ENCODE data around the gene GXYLT2.

DNA sequence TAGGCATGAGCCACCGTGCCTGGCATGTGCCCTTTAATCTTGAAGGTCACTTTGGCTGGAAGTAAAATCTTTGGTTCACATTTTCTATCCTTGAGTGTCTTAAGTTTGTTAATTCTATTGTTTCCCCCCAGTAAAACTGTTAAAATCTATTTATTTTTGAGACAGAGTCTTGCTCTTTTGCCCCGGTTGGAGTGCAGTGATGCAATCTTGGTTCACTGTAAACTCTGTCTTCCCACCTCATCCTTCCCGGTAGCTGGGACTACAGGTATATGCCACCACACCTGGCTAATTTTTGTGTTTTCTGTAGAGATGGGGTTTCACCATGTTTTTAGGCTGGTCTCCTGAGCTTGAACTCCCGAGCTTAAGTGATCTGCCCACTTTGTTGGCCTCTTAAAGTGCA lies 116.5 kb downstream of the GXYLT2 start:
- TF ChIP-seq, protein P1, sequence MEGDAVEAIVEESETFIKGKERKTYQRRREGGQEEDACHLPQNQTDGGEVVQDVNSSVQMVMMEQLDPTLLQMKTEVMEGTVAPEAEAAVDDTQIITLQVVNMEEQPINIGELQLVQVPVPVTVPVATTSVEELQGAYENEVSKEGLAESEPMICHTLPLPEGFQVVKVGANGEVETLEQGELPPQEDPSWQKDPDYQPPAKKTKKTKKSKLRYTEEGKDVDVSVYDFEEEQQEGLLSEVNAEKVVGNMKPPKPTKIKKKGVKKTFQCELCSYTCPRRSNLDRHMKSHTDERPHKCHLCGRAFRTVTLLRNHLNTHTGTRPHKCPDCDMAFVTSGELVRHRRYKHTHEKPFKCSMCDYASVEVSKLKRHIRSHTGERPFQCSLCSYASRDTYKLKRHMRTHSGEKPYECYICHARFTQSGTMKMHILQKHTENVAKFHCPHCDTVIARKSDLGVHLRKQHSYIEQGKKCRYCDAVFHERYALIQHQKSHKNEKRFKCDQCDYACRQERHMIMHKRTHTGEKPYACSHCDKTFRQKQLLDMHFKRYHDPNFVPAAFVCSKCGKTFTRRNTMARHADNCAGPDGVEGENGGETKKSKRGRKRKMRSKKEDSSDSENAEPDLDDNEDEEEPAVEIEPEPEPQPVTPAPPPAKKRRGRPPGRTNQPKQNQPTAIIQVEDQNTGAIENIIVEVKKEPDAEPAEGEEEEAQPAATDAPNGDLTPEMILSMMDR (IDR thresholded peaks at IDR 0.05; ENCODE audit: low read depth, low read length), result no peak
- no peak for TF ChIP-seq EZH2phosphoT487 (IDR thresholded peaks at IDR 0.05; ENCODE audit: low read depth)

Data from OCI-LY3 (cell line).